ENCODE measurements around the gene SLC7A7. TPM values are rescaled to one million over a fixed set of nuclear protein-coding genes. Genes with fewer than 3 reads are reported as not detected.

The SLC7A7 gene
- total and polyA plus RNA-seq, 2 of the 13 experiments (the other 11 are each of a cell fraction or from before 2014, with no cell fraction given), result 0.13 to 0.63 TPM

DNA sequence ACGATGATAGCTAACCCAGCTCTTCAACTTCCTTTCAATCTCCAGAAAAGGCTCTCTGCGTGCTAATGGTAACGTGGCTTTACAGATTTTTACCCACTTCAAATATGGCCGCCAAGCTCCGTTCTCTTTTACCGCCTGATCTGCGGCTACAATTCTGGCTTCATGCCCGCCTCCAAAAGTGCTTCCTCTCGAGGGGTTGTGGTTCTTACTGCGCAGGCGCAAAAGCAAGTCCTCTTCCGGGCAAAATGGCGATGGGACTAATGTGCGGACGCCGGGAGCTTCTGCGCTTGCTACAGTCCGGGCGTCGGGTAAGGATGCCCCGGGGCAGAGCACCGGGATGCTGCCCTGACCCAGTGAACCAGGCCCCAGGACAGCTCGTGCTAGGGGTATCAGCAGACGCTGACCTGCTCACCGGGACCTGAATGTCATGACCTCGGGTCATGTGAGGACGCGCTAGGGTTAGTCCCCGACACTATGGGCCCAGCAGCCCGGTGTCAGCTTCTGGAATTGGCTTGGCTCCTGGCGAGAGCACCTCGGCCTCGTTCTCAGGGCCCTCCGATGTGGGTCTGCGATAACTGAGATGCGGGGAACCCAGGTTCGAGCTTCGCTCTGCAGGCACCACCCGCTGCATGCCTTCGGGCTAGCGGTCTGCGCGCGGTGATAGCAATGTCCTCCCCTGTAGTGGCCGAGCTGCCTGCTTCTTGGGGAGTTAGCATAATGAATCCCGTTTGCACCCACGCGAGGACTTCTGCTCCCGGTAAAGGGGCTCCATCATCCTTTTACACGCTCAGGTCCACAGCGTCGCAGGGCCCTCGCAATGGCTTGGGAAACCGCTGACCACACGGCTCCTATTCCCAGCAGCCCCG lies 48.5 kb downstream of the SLC7A7 start, which contains the start of gene OXA1L (continued):
- peak; percentile 96 for TF ChIP-seq ZNF234 (CRISPR knock-in tag; conservative IDR thresholded peaks at IDR 0.05)
- peak; percentile 99 for TF ChIP-seq POGZ (CRISPR knock-in tag; IDR thresholded peaks at IDR 0.05)
- TF ChIP-seq SP2 (CRISPR knock-in tag; IDR thresholded peaks at IDR 0.05), result peak; percentile 67; the same call in 1 of the 2 replicates
- TF ChIP-seq ZNF329 (CRISPR knock-in tag; IDR thresholded peaks at IDR 0.05; ENCODE audit: low read depth), result peak; percentile 79; the same call in 1 of the 2 replicates
- peak; percentile 99; the same call in 1 of the 2 replicates for TF ChIP-seq ZNF333 (CRISPR knock-in tag; IDR thresholded peaks at IDR 0.05; ENCODE audit: borderline replicate concordance)
- peak; percentile 99 for TF ChIP-seq ZNF776 (CRISPR knock-in tag; IDR thresholded peaks at IDR 0.05)
- TF ChIP-seq KLF12 (CRISPR knock-in tag; IDR thresholded peaks at IDR 0.05; ENCODE audit: borderline replicate concordance), result peak; percentile 56
- peak; percentile 91 for TF ChIP-seq BRD4 (CRISPR knock-in tag; IDR thresholded peaks at IDR 0.05)
- TF ChIP-seq DPF2 (CRISPR knock-in tag; IDR thresholded peaks at IDR 0.05; ENCODE audit: borderline replicate concordance, low read depth), result peak; percentile 23; the same call in 1 of the 2 replicates
- TF ChIP-seq PRDM10 (CRISPR knock-in tag; IDR thresholded peaks at IDR 0.05; ENCODE audit: low read depth), result peak; percentile 75; the same call in 1 of the 2 replicates
- peak; percentile 56; the same call in 1 of the 2 replicates for TF ChIP-seq ZKSCAN5 (CRISPR knock-in tag; IDR thresholded peaks at IDR 0.05)
- TF ChIP-seq PLRG1 (conservative IDR thresholded peaks at IDR 0.05), result no peak
- TF ChIP-seq ZNF780A (CRISPR knock-in tag; IDR thresholded peaks at IDR 0.05), result peak; percentile 90
- TF ChIP-seq, protein P1, sequence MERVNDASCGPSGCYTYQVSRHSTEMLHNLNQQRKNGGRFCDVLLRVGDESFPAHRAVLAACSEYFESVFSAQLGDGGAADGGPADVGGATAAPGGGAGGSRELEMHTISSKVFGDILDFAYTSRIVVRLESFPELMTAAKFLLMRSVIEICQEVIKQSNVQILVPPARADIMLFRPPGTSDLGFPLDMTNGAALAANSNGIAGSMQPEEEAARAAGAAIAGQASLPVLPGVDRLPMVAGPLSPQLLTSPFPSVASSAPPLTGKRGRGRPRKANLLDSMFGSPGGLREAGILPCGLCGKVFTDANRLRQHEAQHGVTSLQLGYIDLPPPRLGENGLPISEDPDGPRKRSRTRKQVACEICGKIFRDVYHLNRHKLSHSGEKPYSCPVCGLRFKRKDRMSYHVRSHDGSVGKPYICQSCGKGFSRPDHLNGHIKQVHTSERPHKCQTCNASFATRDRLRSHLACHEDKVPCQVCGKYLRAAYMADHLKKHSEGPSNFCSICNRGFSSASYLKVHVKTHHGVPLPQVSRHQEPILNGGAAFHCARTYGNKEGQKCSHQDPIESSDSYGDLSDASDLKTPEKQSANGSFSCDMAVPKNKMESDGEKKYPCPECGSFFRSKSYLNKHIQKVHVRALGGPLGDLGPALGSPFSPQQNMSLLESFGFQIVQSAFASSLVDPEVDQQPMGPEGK (CRISPR knock-in tag; IDR thresholded peaks at IDR 0.05), result 0 out of 2 replicates have a peak, but pooled peaks have one; percentile 34
- peak; percentile 66 for TF ChIP-seq ZNF263 (CRISPR knock-in tag; IDR thresholded peaks at IDR 0.05)
- no peak; the same call in 1 of the 2 replicates for TF ChIP-seq TOE1 (CRISPR knock-in tag; IDR thresholded peaks at IDR 0.05)
- TF ChIP-seq SP1 (IDR thresholded peaks at IDR 0.05), result no peak
- peak; percentile 52; the same call in 1 of the 2 replicates for TF ChIP-seq SP1 (CRISPR knock-in tag; IDR thresholded peaks at IDR 0.05)
- TF ChIP-seq, protein P2, sequence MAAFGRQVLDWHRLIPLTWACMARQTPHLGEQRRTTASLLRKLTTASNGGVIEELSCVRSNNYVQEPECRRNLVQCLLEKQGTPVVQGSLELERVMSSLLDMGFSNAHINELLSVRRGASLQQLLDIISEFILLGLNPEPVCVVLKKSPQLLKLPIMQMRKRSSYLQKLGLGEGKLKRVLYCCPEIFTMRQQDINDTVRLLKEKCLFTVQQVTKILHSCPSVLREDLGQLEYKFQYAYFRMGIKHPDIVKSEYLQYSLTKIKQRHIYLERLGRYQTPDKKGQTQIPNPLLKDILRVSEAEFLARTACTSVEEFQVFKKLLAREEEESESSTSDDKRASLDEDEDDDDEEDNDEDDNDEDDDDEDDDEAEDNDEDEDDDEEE (CRISPR knock-in tag; IDR thresholded peaks at IDR 0.05), result no peak; the same call in 1 of the 2 replicates

Data from HepG2 (cell line).